Measurements from ENCODE around the gene INPP5F. TPM values are rescaled to one million over a fixed set of nuclear protein-coding genes. Genes with fewer than 3 reads are reported as not detected.
"Not testable (repeated sequence)": the region's sequence is repeated elsewhere in the genome, so short reads cannot be mapped to it uniquely, and the experiment has no call there.

Gene INPP5F
- total and polyA plus RNA-seq, 2 donors: 9.4 to 10.8 TPM

DNA sequence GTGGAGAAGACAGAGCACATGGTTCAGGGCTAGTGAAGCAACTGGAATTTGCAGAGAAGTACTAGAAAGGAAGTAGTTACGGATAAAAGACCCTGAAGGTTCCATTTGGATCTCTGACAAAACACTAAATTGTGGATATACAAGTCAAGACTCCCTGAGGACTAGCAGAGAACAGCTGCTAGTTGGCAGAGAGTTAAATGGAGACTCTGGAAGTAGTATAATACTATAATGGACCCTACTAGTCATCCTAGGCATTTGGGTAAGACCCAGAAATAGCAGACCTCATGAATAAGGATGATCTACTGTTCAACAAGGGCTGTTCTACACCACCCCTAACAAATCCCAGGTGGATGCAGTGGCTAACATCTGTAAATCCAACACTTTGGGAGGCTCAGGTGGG, 127.7 kb downstream of the INPP5F start:
- no peaks in the 10 kb centered on the region for H3K4me1 ChIP-seq (ENCODE audit: control insufficient read depth in 2 of 2, insufficient read depth in 2 of 2, low read length in 2 of 2)
- H3K36me3 ChIP-seq (ENCODE audit: control insufficient read depth in 2 of 2, insufficient read depth in 2 of 2, low read length in 1 of 2): peaks cover 30 to 60% of the 10 kb centered on the region in 2 donors
- H3K27ac ChIP-seq (ENCODE audit: low read depth in 1 of 2, low read length in 1 of 2): no peak overlapping the region
- WGBS: 94% methylated on average over 1 of the region's 1 CpG
- no peaks in the 10 kb centered on the region for H3K27me3 ChIP-seq (ENCODE audit: control insufficient read depth in 2 of 2, insufficient read depth in 1 of 2, low read length in 1 of 2)
- no peak for DNase-seq (ENCODE audit: low read depth in 6 of 9, low spot score in 9 of 9)
- H3K9me3 ChIP-seq (ENCODE audit: control insufficient read depth in 2 of 2, insufficient read depth in 1 of 2, low read length in 1 of 2): no peaks in the 10 kb centered on the region
- H3K4me3 ChIP-seq (ENCODE audit: low read length in 2 of 2): no peak overlapping the region

DNA sequence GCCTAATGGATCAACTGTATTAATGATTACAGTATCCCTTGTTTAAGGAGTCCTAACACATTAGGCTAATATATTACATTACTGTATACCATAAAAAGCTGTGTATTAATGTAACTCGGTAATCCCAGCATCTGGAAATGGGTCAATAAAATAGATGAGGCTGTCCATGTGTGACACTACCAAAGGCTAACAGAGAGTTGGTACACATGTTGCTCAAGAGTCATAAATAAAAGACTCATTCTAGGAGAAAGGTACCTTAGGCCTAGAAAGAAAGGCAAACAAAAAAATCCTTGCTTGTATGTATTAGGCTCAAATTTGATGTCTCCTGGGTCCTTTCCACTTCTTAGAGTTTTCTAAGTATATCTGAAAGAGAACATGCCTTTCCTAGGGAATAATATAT, 132.2 kb downstream of the INPP5F start:
- Histone ChIP-seq H3K4me3 (ENCODE audit: low read length in 2 of 2) (no peak overlapping the region), H3K36me3 (ENCODE audit: control insufficient read depth in 2 of 2, insufficient read depth in 2 of 2, low read length in 1 of 2) (peaks cover 14 to 22% of the 10 kb centered on the region in 2 donors), H3K4me1 (ENCODE audit: control insufficient read depth in 2 of 2, insufficient read depth in 2 of 2, low read length in 2 of 2) (no peaks in the 10 kb centered on the region), H3K27me3 (ENCODE audit: control insufficient read depth in 2 of 2, insufficient read depth in 1 of 2, low read length in 1 of 2) (no peaks in the 10 kb centered on the region), H3K27ac (ENCODE audit: low read depth in 1 of 2, low read length in 1 of 2) (no peak overlapping the region), H3K9me3 (ENCODE audit: control insufficient read depth in 2 of 2, insufficient read depth in 1 of 2, low read length in 1 of 2) (no peaks in the 10 kb centered on the region)
- 97% methylated on average over 1 of the region's 1 CpG for WGBS
- no peak for DNase-seq (ENCODE audit: low read depth in 6 of 9, low spot score in 9 of 9)

DNA sequence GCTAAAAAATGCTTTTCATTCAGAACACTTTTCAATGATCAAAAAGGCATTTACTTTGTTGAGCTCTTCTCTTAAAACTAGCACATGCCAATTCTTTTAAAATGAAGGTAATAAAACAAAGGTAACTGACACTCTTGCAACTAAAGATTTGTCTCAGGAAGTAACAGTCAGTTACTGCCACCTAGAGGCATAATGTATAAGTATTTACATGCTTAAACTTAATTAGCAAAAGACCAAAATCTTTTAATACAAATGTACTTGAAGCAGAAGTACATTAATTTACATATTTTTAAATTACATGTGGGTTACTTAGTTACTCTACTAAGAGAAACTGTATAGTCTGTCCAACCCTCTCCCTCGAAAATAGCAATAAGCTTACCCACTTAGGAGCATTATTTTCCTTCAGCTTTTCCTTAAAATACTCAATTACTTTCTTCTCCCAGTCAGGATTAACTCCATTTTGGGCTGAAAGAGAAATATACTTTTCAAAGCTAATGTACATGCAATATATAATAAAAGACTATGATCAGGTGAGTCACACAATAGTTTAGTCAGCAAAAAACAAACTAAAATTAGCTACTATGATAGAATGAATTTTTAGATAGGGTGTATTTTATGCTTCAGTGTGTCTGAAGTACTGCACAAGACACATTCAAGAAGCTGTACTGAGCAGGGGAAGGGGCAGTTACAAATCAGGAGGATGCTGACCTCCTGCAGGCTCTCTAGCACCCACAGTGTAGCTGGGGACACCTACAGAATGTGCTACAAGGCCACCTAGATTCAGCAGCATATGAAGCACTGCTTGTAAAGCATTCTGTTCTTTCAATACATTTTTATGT, 133.8 kb downstream of the INPP5F start:
- WGBS: 97% methylated on average over 1 of the region's 1 CpG
- Histone ChIP-seq H3K27me3 (ENCODE audit: control insufficient read depth in 2 of 2, insufficient read depth in 1 of 2, low read length in 1 of 2) (no peaks in the 10 kb centered on the region), H3K4me3 (ENCODE audit: low read length in 2 of 2) (no peak overlapping the region), H3K36me3 (ENCODE audit: control insufficient read depth in 2 of 2, insufficient read depth in 2 of 2, low read length in 1 of 2) (peaks cover 3 to 10% of the 10 kb centered on the region in 2 donors), H3K27ac (ENCODE audit: low read depth in 1 of 2, low read length in 1 of 2) (no peak overlapping the region), H3K9me3 (ENCODE audit: control insufficient read depth in 2 of 2, insufficient read depth in 1 of 2, low read length in 1 of 2) (no peaks in the 10 kb centered on the region), H3K4me1 (ENCODE audit: control insufficient read depth in 2 of 2, insufficient read depth in 2 of 2, low read length in 2 of 2) (no peaks in the 10 kb centered on the region)
- peak in 7 of 9 donors; percentile 34 to 74 (median 41) for DNase-seq (ENCODE audit: low read depth in 6 of 9, low spot score in 9 of 9)

DNA sequence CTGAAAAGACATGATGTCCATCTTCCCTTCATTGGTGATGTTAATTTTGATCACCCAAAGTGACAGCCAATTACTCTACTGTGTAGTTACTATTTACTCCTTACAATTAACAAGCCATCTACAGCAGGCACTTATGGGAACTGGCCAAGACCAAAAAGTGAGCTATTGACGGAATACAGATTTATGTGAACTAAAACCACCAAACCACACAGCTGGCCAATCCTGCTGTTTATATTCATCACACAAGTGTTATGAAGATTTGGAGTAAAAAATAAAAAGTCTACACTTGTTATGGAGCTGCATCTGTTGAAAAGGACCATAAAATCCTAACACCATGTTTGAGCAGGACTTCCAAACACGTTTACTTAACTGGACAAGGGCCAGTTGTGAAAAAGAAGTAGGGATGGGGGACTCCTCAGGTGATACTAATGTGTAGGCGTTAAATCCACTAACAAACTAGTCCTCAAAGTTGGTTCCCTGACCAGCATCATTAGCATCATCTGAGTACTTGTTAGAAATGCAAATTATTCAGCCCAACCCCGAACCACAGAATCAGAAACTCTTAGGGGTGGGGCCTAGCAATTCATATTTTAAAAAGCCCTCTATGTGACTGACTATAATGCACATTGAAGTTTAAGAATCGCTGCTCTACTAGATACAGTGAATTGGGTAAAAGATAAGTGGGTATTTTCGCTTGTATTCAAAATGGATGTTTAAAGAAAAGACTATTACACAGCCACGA, 135.2 kb downstream of the INPP5F start:
- Histone ChIP-seq H3K9me3 (ENCODE audit: control insufficient read depth in 2 of 2, insufficient read depth in 1 of 2, low read length in 1 of 2) (no peaks in the 10 kb centered on the region), H3K27ac (ENCODE audit: low read depth in 1 of 2, low read length in 1 of 2) (no peak overlapping the region), H3K4me3 (ENCODE audit: low read length in 2 of 2) (no peak overlapping the region), H3K4me1 (ENCODE audit: control insufficient read depth in 2 of 2, insufficient read depth in 2 of 2, low read length in 2 of 2) (no peaks in the 10 kb centered on the region), H3K36me3 (ENCODE audit: control insufficient read depth in 2 of 2, insufficient read depth in 2 of 2, low read length in 1 of 2) (peaks cover 6 to 15% of the 10 kb centered on the region in 2 donors), H3K27me3 (ENCODE audit: control insufficient read depth in 2 of 2, insufficient read depth in 1 of 2, low read length in 1 of 2) (no peaks in the 10 kb centered on the region)
- no peak for DNase-seq (ENCODE audit: low read depth in 6 of 9, low spot score in 9 of 9)
- 93% methylated on average over 7 of the region's 7 CpGs for WGBS

DNA sequence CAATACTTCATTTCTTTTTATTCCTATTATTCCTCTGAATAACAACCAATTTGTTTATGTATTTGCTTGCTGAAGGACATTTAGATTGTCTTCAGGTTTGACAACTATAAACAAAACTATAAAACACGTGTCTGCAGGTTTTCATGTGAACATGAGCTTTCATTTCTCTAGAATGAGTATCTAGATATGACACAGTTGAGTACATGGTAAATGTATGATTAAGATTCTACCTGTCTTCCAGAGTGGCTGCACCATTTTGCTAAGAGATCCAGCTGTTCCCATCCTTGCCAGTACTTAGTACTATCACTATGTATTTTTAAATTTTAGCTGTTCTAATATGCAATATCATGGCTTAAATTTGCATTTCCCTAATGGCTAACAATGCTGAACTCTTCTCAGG, 136.7 kb downstream of the INPP5F start:
- Histone ChIP-seq H3K27ac (ENCODE audit: low read depth in 1 of 2, low read length in 1 of 2) (no peak overlapping the region), H3K27me3 (ENCODE audit: control insufficient read depth in 2 of 2, insufficient read depth in 1 of 2, low read length in 1 of 2) (no peaks in the 10 kb centered on the region), H3K4me1 (ENCODE audit: control insufficient read depth in 2 of 2, insufficient read depth in 2 of 2, low read length in 2 of 2) (no peaks in the 10 kb centered on the region), H3K9me3 (ENCODE audit: control insufficient read depth in 2 of 2, insufficient read depth in 1 of 2, low read length in 1 of 2) (no peaks in the 10 kb centered on the region), H3K4me3 (ENCODE audit: low read length in 2 of 2) (no peak overlapping the region), H3K36me3 (ENCODE audit: control insufficient read depth in 2 of 2, insufficient read depth in 2 of 2, low read length in 1 of 2) (peaks cover 3 to 12% of the 10 kb centered on the region in 2 donors)
- DNase-seq (ENCODE audit: low read depth in 6 of 9, low spot score in 9 of 9): no peak
- WGBS: 86% methylated on average over 1 of the region's 1 CpG

DNA sequence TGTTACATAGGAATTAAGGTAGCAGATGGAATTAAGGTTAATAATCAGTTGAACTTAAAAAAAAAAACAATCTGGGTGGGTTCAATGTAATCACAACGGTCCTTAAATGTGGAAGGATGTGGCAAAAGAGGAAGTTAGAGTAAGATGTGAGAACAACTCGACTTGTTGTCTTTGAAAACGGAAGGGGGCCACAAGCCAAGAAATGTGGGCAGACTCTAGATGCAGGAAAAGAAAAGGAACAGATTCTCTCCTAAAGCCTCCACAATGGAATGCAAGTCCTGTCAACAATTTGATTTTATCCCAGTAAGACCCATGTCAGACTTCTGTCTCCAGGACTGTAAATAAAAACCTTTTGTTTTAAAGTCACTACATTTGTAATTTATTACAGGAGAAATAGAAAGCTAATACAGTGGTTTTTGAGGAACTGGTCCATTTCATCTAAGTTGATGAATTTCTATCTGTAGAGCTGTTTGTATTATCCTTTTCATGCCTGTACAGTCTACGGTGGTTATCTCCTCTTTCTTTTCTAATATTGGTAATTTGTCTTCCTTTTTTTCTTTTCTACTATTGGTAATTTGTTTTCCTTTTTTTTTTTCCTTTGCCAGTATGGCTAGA, 138.2 kb downstream of the INPP5F start:
- peaks cover 3 to 4% of the 10 kb centered on the region in 2 donors for H3K4me1 ChIP-seq (ENCODE audit: control insufficient read depth in 2 of 2, insufficient read depth in 2 of 2, low read length in 2 of 2)
- H3K27ac ChIP-seq (ENCODE audit: low read depth in 1 of 2, low read length in 1 of 2): no peak overlapping the region
- no peak overlapping the region for H3K4me3 ChIP-seq (ENCODE audit: low read length in 2 of 2)
- no peaks in the 10 kb centered on the region for H3K9me3 ChIP-seq (ENCODE audit: control insufficient read depth in 2 of 2, insufficient read depth in 1 of 2, low read length in 1 of 2)
- no peak for DNase-seq (ENCODE audit: low read depth in 6 of 9, low spot score in 9 of 9)
- peaks cover 3 to 6% of the 10 kb centered on the region in 2 donors for H3K36me3 ChIP-seq (ENCODE audit: control insufficient read depth in 2 of 2, insufficient read depth in 2 of 2, low read length in 1 of 2)
- no peaks in the 10 kb centered on the region for H3K27me3 ChIP-seq (ENCODE audit: control insufficient read depth in 2 of 2, insufficient read depth in 1 of 2, low read length in 1 of 2)
- WGBS: 54% methylated on average over 4 of the region's 4 CpGs

DNA sequence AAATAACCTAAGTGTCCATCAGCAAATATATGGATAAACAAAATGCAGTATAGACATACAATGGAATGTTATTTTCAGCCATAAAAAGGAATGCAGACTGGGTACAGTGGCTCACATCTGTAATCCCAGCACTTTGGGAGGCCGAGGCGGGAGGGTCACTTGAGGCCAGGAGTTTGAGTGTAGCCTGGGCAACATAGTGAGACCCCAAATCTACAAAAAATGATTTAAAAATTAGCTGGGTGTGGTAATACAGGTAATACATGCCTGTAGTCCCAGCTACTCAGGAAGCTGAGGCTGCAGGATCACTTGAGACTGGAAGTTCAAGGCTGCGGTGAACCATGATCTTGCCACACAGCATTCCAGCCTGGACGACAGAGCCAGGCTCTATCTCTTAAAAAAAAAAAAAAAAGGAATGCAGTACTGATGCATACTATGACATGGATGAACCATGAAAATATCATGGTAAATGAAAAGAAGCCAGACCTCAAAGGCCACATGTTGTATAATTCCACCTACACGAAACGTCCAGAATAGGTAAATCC, 139.9 kb downstream of the INPP5F start:
- Histone ChIP-seq H3K27ac (ENCODE audit: low read depth in 1 of 2, low read length in 1 of 2) (no peak overlapping the region), H3K9me3 (ENCODE audit: control insufficient read depth in 2 of 2, insufficient read depth in 1 of 2, low read length in 1 of 2) (no peaks in the 10 kb centered on the region), H3K36me3 (ENCODE audit: control insufficient read depth in 2 of 2, insufficient read depth in 2 of 2, low read length in 1 of 2) (peaks cover 3 to 6% of the 10 kb centered on the region in 2 donors), H3K4me1 (ENCODE audit: control insufficient read depth in 2 of 2, insufficient read depth in 2 of 2, low read length in 2 of 2) (peaks cover 3 to 4% of the 10 kb centered on the region in 2 donors), H3K4me3 (ENCODE audit: low read length in 2 of 2) (no peak overlapping the region), H3K27me3 (ENCODE audit: control insufficient read depth in 2 of 2, insufficient read depth in 1 of 2, low read length in 1 of 2) (no peaks in the 10 kb centered on the region)
- over 99% methylated on average over 6 of the region's 6 CpGs for WGBS
- DNase-seq (ENCODE audit: low read depth in 6 of 9, low spot score in 9 of 9): no peak

DNA sequence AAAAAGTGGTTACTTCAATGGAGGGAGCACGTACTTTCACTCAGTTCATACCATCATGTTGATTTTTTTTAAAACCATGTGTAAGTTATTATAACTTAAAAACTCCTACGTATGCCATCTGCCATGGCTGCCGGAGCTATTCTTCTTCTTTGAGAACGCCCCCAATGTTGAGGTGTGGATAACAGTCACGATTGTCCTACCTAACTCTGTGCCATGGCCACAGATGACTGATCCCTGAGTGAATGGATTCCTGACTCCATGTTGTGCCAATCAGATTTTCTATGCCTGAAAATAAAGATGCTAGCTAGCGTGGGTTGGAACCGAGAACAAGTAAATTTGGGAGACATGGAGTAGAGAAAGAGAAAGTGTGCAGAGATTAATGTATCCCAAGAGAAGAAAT, 141.5 kb downstream of the INPP5F start:
- 96% methylated on average over 7 of the region's 7 CpGs for WGBS
- H3K27me3 ChIP-seq (ENCODE audit: control insufficient read depth in 2 of 2, insufficient read depth in 1 of 2, low read length in 1 of 2): no peaks in the 10 kb centered on the region
- H3K27ac ChIP-seq (ENCODE audit: low read depth in 1 of 2, low read length in 1 of 2): no peak overlapping the region
- H3K36me3 ChIP-seq (ENCODE audit: control insufficient read depth in 2 of 2, insufficient read depth in 2 of 2, low read length in 1 of 2): peaks cover 3 to 6% of the 10 kb centered on the region in 2 donors
- peaks cover 8 to 10% of the 10 kb centered on the region in 2 donors for H3K4me1 ChIP-seq (ENCODE audit: control insufficient read depth in 2 of 2, insufficient read depth in 2 of 2, low read length in 2 of 2)
- no peak for DNase-seq (ENCODE audit: low read depth in 6 of 9, low spot score in 9 of 9)
- H3K4me3 ChIP-seq (ENCODE audit: low read length in 2 of 2): no peak overlapping the region
- no peaks in the 10 kb centered on the region for H3K9me3 ChIP-seq (ENCODE audit: control insufficient read depth in 2 of 2, insufficient read depth in 1 of 2, low read length in 1 of 2)

DNA sequence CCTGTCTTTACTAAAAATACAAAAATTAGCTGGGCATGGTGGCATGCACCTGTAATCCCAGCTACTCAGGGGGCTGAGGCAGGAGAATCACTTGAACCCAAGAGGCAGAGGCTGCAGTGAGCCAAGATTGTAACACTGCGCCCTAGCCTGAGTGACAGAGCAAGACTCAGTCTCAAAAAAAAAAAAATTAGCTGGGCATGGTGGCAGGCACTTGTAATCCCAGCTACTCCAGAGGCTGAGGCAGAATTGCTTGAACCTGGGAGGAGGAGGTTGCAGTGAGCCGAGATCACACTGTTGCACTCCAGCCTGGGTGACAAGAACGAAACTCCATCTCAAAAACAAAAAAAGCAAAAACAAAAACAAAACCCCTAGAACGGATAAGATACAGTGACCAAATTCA, 143.5 kb downstream of the INPP5F start:
- H3K27ac ChIP-seq (ENCODE audit: low read depth in 1 of 2, low read length in 1 of 2); H3K36me3 ChIP-seq (ENCODE audit: control insufficient read depth in 2 of 2, insufficient read depth in 2 of 2, low read length in 1 of 2); H3K4me3 ChIP-seq (ENCODE audit: low read length in 2 of 2); H3K27me3 ChIP-seq (ENCODE audit: control insufficient read depth in 2 of 2, insufficient read depth in 1 of 2, low read length in 1 of 2); DNase-seq (ENCODE audit: low read depth in 6 of 9, low spot score in 9 of 9); H3K9me3 ChIP-seq (ENCODE audit: control insufficient read depth in 2 of 2, insufficient read depth in 1 of 2, low read length in 1 of 2): not testable (repeated sequence)
- peaks cover 16 to 18% of the 10 kb centered on the region in 2 donors for H3K4me1 ChIP-seq (ENCODE audit: control insufficient read depth in 2 of 2, insufficient read depth in 2 of 2, low read length in 2 of 2)
- WGBS: 95% methylated on average over 4 of the region's 4 CpGs

All from thymus (tissue), 11 donors.